Mucosa of descending colon (tissue), 3 donors: ENCODE measurements around the gene FNBP1L. TPM values are rescaled to one million over a fixed set of nuclear protein-coding genes. Genes with fewer than 3 reads are reported as not detected.

Experiments used
- ATAC-seq: fragments of 200-7000 bp; cut with Tn5 transposase; one replicate; pipeline ENCODE4 v1.9.1; 2020; ENCODE audit warnings: mild to moderate bottlenecking, moderate library complexity
- DNase-seq, 3 donors: peaks; one replicate each; pipeline ENCODE4 v3.0.0-alpha.2; 2020
- H3K36me3 ChIP-seq: fragments of 200-600 bp; one replicate; pipeline ENCODE4 v1.8.0; 2021; ENCODE audit warnings: low read depth, mild to moderate bottlenecking
- H3K4me1 ChIP-seq: fragments of 200-600 bp; one replicate; pipeline ENCODE4 v1.8.0; 2021; ENCODE audit warnings: low read depth, mild to moderate bottlenecking
- H3K4me3 ChIP-seq: fragments of 200-600 bp; one replicate; pipeline ENCODE4 v1.8.0; 2021; ENCODE audit warnings: mild to moderate bottlenecking
- H3K9me3 ChIP-seq: fragments of 200-600 bp; one replicate; pipeline ENCODE4 v1.8.0; 2021; ENCODE audit warnings: mild to moderate bottlenecking
- intact Hi-C, 2 donors: fragments of 100-400 bp; cut with DNase I in 1 of 2; cut with micrococcal nuclease in 1 of 2; formaldehyde crosslinking; loops; one replicate each; pipeline versions ENCODE4 v1.11.0 to v1.11.1; 2022; cut with DNase I, micrococcal nuclease
- total RNA-seq, 3 donors: library from RNA; stranded (reverse); fragmentation: NEBNext Ultra II Directional in 2 of 3; extraction: Animal tissue kit (Norgen Biotek cat#: 25700) in 2 of 3; gene quantifications; one replicate each; pipeline versions ENCODE4 v1.2.1 to v1.2.4, GENCODE V29; 2021 to 2023
- TF ChIP-seq, protein P1 (sequence below): fragments of 200-600 bp; IDR thresholded peaks from one replicate; pipeline ENCODE4 v1.8.0; 2022; ENCODE audit warnings: antibody characterized with exemption, mild to moderate bottlenecking
- donor health status: DM: no; HTN: no; CAD: no; lungs with moderate emphysema.
- donor health status: DM: no; HTN: no; CAD: no.
- donor health status: DM: no; HTN: yes; CAD: no.

Gene FNBP1L
- total RNA-seq, 3 donors from 2014 or later = 32.7 to 49.1 (median 44.4) TPM

DNA sequence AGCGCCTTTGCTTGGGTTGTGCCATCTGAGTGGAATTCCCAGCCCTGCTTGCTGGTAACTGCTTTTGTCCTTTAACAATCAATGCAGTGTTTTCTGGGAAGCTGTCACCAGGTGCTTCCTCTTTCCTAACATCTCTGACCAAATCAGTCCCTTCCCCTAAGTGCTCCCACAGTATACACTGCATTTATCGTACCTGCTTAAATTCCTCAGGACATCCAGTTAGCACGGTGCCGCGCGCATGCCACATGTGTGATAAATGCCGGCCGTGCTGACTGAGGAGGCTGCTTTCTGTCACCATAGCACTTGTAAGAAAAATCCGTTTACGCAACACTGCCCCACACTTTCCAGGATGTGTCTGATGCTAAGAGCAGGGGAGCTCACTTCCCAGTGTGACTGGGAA lies 118.3 kb downstream of the FNBP1L start:
- TF ChIP-seq, protein P1, sequence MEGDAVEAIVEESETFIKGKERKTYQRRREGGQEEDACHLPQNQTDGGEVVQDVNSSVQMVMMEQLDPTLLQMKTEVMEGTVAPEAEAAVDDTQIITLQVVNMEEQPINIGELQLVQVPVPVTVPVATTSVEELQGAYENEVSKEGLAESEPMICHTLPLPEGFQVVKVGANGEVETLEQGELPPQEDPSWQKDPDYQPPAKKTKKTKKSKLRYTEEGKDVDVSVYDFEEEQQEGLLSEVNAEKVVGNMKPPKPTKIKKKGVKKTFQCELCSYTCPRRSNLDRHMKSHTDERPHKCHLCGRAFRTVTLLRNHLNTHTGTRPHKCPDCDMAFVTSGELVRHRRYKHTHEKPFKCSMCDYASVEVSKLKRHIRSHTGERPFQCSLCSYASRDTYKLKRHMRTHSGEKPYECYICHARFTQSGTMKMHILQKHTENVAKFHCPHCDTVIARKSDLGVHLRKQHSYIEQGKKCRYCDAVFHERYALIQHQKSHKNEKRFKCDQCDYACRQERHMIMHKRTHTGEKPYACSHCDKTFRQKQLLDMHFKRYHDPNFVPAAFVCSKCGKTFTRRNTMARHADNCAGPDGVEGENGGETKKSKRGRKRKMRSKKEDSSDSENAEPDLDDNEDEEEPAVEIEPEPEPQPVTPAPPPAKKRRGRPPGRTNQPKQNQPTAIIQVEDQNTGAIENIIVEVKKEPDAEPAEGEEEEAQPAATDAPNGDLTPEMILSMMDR = no peak
- intact Hi-C loops = no loop called here
- ATAC-seq = no peak
- Histone ChIP-seq H3K9me3 (no peaks in the 10 kb centered on the region), H3K4me1 (peaks cover 4% of the 10 kb centered on the region), H3K4me3 (no peak overlapping the region), H3K36me3 (no peaks in the 10 kb centered on the region)
- no peak for DNase-seq

DNA sequence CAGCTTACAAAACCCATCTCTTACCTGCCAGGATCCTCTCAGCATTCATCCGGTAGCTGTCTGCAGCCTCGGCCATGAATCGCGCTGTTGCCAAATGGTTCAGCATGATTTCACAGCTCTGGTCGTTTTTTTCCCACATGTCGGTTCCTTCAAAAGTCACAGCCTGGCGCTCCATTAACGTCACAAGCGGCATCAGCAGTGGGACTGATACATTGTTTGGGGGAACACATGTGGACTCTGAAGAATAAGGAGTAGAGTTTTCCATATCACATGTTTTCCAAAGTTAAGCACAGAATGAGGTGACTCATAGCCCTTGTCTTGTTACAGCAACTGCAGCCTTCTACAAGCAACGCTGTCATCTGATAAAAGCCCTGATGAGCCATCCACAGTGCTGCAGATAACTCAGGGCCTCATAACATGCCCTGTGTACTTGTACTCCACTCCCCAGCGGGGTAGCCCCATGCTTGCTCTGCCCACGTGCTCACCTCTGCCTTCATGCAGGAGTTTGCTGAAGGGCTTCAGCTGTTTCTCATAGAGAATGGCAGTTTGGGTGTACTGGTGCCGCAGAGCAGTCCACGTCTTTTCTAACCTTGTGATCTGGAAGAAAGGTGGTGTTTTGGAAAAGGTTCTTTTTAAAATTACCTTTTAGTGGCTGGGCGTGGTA lies 119.5 kb downstream of the FNBP1L start:
- intact Hi-C loops = no loop called here
- Histone ChIP-seq H3K4me3 (no peak overlapping the region), H3K36me3 (no peaks in the 10 kb centered on the region), H3K9me3 (no peaks in the 10 kb centered on the region), H3K4me1 (peaks cover 4% of the 10 kb centered on the region)
- DNase-seq (no peak), ATAC-seq (peak; percentile 82)
- TF ChIP-seq, protein P1 = no peak

DNA sequence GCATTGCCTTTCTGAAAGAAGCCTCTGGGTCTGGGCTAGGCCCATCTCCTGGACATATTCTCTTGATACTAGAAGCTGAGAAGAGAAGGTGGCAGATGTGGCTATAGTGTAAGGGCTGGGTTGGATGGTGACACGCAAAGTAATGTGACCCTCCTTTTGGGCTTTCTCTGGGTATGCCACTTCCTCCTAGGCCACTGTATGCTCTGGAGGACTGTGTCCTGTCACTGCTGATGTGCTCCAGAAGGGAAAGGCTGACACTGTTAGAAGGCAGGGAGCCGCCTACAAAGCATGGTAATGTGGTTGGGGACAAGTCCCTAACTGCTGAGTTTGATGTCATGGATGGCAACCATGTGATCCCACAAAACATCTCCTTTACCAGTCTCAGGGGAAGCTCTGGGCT lies 121.6 kb downstream of the FNBP1L start:
- TF ChIP-seq, protein P1 = no peak
- Histone ChIP-seq H3K9me3 (no peaks in the 10 kb centered on the region), H3K36me3 (no peaks in the 10 kb centered on the region), H3K4me3 (no peak overlapping the region), H3K4me1 (peaks cover 4% of the 10 kb centered on the region)
- DNase-seq = no peak
- no peak for ATAC-seq
- intact Hi-C loops = no loop called here

DNA sequence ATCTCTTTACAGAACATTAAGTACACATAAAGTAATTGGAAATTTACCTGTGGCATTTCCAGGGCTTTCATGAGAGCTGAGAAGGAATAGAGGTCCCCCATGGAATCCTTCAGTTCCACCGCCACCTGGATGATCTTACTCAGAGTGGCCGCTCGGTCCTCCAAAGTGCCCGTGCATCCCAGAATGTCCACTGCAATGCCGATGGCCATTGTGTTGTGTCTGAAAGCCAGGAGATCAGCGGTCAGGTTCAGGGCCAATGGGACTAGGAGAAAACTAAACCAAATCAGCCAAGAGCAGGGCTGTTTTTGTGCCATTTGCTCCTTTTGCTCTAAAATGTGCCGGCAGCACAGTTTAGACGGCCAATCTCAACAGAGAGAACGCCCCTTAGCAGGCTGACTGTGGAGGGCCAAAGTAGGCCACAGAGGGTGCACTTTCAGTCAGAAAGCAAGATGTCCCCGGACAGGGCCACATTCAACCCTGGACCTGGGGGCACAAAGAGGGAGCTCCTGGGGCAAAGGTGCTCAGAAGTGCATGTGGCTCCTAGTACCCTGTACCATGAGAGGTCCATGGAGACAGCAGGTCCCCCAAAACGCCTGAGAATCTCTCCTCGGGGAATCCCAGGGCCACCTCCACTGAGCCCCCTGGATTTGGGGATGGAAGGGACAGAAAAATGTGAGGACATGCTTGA lies 123.8 kb downstream of the FNBP1L start:
- DNase-seq (no peak), ATAC-seq (no peak)
- Histone ChIP-seq H3K9me3 (no peaks in the 10 kb centered on the region), H3K4me3 (no peak overlapping the region), H3K36me3 (peaks cover 4% of the 10 kb centered on the region), H3K4me1 (peaks cover 4% of the 10 kb centered on the region)
- intact Hi-C loops = no loop called here
- TF ChIP-seq, protein P1 = no peak

DNA sequence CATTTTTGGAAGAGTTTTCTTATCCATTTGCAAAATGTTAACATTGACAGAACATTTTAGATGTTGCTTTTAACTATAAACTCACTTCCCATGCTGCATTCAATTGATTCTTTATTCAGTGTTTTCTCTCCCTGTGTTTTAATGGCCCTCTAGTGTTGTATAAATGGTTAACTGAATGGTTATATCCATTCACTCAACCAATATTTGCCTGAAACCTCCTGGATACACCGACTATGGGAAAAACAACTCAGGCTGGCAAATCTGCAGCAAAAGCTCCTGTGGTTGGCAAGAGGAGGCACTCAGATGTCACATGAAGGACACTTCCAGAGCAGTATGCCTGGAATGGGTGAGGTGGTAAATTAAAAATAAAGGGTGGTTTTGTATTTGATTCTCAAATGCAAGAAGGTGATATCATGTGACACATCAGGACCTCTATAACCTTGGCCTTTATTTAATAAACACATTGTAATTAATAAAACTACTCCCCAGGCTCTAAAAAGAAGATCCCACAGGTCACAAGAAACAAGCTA lies 126.1 kb downstream of the FNBP1L start:
- peaks cover 6% of the 10 kb centered on the region for H3K4me1 ChIP-seq
- H3K4me3 ChIP-seq = no peak overlapping the region
- no peaks in the 10 kb centered on the region for H3K9me3 ChIP-seq
- TF ChIP-seq, protein P1 = no peak
- ATAC-seq (no peak), DNase-seq (no peak)
- intact Hi-C loops = no loop called here
- H3K36me3 ChIP-seq = peaks cover 4% of the 10 kb centered on the region
